ENCODE data around the gene KLF7.

GRCh38 chr2:207131594-207131993 is 34.2 kb downstream of the KLF7 start:
- TF ChIP-seq CTCF (IDR thresholded peaks at IDR 0.05; ENCODE audit: poor library complexity), result no peak
- no peak for TF ChIP-seq EZH2 (IDR thresholded peaks at IDR 0.05; ENCODE audit: borderline replicate concordance)
- no peak for TF ChIP-seq EZH2phosphoT487 (IDR thresholded peaks at IDR 0.05; ENCODE audit: low read depth, severe bottlenecking, unreplicated experiment)
